Limb (tissue), 2 donors: ENCODE measurements around the gene ACTL8.
A peak's percentile ranks its signal among the peaks of the same experiment; 100 is the strongest.

ENCODE experiments used
- DNase-seq, 2 donors: peaks; one replicate each; pipeline ENCODE4 v3.0.0-alpha.2; 2016; ENCODE audit errors: extremely low spot score in 2 of 2

The ACTL8 gene, protein sequence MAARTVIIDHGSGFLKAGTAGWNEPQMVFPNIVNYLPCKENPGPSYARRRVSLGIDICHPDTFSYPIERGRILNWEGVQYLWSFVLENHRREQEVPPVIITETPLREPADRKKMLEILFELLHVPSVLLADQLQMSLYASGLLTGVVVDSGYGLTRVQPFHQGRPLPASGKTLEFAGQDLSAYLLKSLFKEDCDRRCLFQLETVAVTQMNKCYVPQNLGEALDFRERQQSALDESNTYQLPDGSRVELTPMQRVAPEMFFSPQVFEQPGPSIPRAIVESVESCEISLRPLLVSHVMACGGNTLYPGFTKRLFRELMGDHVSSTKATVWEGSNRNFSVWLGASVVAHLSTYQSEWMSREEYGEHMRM

DNA sequence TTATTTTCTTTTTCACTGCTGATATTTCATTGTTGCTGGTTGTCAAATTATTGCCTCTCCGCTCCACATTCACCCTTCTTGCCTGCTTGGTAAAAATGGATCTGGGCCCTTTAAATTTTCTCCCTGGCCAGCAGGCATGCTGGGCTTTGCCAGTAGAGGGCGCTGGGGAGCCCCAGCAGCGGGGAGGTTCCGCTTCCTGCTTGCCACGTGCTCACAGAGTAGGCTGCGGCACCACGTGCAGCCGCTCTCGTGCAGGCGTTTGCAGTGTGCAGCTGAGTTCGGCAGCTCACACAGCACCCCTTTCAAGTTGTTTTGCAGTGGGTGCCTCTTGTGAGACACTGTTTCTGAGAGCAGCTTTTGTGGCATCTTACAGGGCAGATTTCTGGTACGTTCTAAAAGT, at the start of gene ACTL8:
Gene ACTL8, plus strand, starts transcription at position 214 of the 400 bp plus-strand sequence. CDS start 67,676 bp downstream, outside the sequence.
- no peak for DNase-seq

DNA sequence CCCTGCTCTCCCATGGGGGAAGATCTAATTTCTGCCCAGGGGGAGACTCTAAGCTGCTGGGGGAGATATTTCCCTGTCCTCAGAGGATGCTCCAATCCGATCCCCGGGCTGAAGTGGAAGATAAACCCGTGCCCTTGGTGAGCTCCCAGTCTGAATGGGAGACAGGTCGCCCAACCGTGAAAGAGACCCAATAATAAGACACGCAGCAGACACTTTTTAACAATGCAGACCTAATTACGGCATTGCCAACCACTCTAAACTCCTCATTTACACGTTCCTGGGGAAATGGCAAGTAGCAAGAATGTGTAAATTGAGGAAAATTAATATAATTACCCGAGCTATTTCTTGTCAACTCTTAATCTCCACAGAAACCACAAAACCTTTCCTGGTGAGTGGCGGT, 48.7 kb upstream of the ACTL8 start:
- DNase-seq: no peak

DNA sequence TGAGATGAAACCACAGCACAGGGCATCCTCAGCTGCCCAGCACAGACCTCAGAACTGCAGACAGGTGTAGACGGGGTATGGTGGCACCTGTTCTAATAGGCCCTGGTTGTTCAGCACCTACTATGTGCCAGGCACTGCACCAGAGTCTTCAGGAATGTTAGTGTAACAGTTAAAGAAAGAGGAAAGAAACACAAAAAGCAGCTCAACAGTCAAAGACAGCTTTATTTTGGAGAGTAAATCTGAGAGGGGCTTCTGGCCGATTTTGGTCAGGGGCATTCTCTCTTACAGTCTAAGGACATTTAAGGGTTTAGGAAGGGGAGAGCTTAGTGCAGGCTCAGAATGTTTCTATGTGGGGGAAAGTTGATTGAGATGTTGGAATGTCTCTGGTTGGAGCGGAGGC, 45.2 kb upstream of the ACTL8 start:
- DNase-seq: no peak

DNA sequence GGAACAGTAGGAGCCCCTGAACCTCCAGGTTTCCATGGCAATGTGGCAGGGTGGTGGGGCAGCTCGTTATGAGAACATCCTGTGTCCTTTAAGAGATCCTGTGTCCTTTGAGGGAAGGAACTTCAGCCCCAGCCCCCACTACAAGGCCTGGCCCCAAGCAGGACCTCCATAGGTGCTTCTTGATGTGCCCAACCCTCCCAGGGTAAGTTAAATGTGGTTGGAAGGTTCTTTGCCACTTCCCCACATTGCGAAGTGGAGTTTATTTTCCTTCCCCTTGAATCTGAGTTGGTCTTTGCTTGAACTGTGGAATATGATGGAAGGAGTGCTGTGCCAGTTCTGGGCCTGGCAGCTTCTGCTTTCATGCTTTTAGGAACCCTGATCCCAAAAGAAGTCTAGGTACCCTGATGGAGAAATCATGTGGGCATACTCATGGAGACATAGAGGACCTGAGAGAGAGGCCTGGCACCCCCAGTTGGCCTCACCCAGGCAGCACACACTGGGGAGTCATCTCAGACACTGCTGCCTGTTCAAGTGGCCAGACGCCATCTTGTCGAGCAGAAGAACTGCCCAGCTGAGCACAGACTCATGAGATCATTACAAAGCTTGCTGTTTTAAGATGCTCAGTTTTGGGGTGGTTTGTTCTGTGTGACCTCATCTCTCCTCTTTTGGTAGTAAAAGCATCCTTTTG, 44.1 kb upstream of the ACTL8 start:
- DNase-seq: no peak

DNA sequence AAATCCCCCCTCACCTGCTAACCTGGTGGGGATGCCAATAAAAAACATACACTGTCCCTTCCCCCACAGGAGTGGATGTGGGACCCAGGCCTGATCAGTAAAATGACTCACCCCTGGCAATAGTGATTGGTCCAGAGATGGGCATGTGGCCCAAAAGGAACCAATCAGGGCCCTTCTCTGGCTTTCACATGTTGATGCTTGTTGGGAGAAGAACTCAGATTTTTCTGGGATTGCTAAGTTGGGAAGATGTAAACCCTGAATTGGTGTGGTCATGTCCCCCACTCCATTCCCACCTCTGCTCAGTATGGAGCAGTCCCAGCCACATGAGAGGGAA, 43.6 kb upstream of the ACTL8 start:
- DNase-seq: no peak

DNA sequence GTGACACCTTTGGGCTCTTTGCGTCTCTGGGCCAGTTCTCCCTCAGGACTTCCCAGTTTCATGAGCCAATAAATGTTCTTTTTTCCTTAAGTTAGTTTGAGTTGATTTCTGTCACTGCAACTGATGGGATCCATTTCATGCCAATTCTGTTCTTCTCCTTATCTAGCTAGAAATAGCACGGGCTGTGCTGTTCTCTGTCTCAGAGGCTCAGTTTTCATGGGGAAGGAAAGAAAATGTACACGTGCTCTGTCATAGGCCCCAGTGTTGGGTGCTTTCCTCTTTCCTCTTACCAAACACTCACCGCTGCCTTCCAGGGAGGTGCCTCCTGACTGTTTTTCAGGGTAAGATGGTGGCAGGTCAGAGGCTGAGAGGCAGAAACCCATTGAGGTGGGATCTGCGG, 43.2 kb upstream of the ACTL8 start:
- DNase-seq: no peak

DNA sequence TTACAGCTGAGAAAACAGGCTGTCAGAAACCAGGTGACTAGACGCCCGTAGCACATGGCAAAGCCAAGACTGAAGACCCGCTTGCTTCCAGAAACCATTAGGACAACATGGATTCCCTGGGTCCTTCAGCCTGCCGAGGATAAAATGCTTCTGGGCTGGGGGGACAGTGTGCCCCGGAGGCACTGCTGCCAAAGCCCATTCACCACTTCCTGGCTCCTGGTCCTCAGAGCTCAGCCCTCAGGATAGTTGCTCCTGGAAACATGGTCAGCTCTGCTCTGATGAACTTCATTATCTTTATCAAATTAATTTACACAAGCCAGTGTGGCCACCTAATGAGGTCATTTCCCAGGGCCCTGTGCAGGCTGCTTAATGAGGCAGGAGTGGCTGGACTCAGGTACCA, 41.1 kb upstream of the ACTL8 start:
- no peak for DNase-seq

DNA sequence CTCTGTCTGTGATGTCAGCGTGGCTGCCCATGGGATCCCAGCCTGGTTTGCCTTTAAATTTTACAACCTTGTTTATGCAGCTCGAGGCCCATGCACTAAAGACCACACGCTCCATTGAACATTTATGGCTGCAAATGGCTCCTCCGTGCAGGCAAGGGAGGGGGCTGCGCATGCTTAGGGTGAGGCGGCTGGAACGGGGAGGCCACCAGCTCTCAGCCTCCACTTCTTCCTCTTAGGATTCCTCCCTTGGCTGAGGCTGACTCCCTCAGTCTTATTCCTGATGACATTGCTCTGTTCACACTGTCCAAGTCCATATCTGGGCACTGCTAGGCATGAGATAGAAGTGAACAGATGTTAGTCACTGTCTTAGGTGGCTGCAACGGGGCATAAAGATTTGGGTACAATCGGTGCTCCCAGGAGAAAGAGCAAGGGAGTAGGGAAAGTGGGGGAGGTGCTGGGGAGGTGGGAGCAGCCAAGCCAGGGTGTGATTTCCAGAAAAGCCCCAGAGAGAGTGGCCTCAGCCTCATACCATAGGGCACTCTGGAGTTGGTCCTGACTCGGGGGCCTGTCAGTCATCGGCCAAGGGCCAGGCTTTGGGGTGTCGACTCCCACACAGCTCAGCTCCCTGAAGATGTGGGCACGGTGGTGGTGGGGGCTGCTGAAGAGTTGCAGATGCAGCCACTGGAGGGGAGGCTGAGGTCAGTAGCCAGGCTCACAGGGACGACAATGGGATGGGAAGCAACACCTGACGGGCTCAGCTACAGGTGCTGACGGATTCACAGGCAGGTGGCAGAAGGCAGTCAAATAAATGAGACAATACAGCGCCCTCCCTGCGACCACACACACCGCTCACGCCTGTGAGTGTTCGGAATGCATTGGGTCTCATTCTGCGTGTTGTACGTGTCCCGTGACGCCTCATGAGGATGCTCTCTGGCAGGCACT, 37.3 kb upstream of the ACTL8 start:
- peak in 1 of 2 donors; percentile 68 for DNase-seq

DNA sequence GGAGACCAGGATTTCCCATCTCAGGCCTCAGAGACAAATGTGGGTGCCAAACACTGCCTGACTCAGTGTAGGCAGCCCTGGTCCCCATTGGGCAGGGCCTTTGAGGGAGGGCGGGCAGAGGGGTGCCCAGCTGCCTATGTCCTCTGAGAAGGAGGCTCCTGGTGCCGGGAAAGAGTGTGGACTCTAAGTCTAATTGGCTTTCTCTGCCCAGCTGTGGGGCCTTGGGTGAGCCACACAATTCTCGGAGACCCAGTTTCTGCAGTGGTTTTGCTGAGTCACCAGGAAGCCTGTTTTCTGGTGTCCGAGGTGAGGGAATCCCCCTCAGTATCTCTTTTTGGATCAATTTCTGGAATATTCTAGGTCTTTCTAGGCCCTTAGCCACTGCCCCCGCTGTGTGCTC, 35.3 kb upstream of the ACTL8 start:
- no peak for DNase-seq

DNA sequence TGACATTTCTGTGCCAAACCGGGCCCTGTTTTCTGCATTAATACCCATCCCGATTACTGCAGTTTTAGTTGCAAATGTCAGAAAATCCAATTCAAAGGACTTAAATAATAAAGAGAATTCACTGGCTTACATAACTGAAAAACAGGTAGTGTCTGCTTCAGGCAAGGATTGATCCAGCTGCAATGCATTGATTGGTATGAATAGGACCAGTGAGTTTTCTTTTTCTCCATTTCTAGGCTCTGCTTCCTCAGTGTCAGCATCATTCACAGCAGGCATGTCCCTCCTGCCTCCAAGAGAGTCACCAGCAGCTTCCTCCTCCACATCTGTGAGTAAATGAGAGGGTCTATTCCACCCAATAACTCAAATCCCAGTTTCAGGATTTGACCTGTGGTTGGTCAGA, 33.7 kb upstream of the ACTL8 start:
- no peak for DNase-seq

DNA sequence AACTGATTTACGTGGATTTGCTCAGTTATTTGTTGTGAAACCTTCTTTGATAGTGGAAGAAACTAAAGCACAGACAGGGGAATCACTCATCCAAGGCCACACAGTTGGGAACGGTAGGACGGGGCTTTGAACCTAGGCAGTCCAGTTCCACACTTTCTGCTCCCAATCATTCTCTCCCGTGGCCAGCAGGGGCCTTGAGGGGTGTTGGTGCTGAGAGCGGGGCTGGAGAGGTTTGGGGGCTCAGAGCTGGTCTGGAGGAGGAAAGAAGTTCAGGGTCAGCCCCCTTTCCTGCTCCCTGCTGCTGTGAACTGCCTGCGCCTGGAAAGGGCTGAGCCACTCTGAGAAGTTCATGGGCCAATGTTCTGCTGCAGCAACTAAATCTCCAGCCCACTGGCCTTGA, 31.4 kb upstream of the ACTL8 start:
- DNase-seq: no peak

DNA sequence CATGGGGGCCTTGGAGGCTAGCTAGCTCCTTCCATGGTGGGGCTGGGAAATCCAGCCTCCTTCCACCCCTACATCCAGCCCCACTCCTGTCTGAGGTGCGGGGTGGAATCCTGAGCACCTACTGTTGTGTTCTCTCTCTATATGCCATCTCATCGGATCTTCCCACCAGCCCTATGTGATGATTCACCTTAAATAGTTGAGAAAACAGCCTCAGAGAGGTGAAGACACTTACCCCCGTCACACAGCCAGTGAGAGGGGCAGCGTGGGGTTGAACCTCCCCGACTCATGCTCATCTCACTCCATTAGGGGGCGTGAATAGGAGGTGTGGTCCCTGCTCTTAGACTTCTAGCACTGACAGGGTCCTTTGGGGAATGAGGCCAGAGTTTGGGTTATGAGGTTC, 31.0 kb upstream of the ACTL8 start:
- DNase-seq: no peak

DNA sequence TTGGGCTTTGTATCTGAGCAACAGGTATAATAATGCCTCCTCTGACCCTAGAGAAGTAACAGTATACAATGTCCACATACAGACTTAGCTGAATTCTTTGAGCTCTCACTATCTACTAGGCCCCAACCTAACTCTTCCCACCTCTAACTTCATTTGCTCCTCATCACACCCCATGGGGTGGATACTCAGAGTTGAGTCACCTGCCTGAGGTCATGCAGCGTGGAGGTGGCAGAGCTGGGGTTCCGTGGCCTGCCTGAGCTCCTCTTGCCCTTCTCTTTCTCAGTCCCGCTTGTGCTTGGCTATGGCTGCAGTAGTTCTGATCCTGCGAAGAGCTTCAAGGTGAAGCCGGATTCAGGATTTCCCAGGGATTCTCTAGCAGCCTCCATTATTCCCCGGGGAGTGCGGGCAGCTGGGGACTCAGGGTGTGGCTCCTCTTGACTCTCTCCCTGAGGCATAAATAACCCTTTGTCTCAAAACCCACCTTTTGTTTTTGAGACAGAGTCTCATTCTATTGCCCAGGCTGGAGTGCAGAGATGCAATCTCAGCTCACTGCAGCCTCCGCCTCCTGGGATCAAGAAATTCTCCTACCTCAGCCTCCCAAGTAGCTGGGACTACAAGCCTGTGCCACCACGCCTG, 29.9 kb upstream of the ACTL8 start:
- DNase-seq: no peak

DNA sequence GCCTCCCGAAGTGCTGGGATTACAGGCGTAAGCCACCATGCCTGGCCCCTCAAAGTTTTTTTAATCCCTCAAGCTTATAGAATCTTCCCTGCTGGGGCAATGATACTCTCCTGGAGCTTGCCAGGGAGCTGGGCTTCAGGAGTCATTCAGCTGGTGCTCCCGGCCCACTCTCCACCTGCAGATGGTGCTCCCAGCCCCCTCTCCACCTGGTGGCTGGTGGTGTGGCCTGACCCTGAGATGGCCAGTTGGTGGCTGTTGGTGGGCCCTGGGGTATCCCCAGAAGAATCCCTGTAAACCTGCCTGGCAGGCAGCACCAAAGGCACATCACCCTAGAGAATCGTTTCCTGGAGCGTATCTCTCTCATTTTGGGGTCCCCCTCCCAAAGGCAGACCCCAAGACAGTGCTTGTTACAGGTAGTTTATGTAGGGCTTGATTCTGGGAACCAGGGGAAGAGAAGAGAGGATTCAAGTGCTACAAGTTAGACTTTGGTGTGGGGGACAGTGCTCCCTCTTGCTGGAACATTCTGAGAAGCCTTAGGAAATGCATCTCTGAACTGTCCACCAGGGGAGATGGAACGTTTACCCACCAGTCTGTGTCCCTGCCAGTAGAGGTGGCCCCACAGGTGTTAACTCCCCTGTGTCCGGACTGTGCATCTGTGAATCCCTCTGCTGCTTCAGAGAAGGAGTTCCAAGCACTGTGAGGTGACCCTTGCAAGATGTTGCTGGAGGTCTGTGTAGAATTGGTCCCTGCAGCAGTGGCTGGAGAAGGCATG, 29.1 kb upstream of the ACTL8 start:
- no peak for DNase-seq

DNA sequence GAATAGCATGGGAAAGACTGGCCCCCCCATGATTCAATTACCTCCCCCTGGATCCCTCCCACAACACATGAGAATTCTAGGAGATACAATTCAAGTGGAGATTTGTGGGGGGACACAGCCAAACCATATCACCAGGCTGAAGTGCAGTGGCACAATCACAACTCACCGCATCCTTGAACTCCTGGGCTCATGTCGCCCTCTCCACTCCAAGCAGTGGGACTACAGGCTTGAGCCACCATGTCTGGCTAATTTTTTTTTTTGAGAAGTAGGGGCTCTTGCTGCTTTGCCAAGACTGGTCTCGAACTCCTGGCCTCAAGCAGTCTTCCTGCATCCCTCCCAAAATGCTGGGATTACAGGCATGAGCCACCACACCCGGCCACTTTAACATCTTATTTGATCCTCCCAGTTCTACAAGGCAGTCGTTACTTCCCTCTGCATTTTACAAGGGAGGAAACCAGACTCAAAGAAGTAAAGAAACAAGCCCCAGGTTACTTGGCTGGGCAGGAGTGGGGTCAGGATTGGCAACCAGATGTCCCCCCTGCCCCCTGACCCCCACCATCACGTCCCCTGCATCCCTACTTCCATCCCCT, 26.9 kb upstream of the ACTL8 start:
- no peak for DNase-seq

DNA sequence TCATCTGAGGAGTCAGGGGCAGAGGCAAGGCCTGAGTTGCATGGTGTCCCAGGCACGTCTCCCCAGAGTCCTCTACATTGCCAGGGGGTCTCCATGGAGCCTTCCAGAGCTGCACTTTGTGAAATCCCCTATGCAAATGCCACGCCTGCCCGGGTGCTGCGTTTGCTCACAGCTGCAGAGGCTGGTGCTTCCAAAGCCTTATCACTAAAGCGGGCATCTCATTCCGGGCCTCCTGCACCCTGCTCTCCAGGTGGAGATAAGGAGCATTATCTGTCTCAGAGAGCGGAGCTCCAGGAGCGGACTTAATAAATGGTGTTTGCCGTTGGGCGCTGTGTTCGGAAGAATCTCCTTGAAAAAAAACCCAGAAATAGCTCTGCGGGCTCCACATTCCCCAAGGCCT, 25.9 kb upstream of the ACTL8 start:
- DNase-seq: no peak

DNA sequence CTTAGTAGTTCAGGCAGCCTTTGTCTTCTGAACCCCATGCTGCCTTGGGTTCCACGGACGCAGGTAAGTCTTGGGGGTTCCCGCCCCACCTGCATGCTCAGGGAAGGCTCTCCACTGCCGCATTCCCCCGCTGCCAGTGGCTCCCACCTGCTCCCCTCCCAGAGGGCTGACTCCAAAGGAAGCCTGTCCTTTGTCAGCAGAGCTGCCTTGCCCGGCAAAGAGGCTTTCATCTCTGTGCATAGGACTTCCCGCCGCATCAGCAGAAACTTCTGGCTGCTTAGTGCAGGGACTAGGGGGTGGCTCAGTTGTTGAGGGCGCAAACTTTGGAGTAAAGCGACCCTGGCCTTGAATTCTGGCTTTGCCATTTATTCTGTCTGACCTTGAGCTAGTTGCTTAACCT, 25.2 kb upstream of the ACTL8 start:
- no peak for DNase-seq

DNA sequence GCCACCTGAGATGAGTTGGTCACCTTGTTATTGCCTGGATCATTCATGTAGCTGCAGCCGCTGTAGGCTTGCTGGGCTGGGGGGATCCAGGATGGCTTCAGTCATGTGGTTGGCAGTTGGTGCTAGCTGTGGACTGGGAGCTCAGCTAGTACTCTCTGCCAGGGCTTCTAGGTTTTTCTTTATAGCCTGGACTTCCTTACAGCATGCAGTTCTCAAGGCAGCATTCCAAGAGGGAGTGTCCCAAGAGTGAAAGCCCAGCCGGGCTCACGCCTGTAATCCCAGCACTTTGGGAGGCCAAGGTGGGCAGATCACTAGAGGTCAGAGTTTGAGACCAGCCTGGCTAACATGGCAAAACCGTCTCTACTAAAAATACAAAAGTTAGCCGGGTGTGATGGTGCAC, 23.7 kb upstream of the ACTL8 start:
- no peak for DNase-seq

DNA sequence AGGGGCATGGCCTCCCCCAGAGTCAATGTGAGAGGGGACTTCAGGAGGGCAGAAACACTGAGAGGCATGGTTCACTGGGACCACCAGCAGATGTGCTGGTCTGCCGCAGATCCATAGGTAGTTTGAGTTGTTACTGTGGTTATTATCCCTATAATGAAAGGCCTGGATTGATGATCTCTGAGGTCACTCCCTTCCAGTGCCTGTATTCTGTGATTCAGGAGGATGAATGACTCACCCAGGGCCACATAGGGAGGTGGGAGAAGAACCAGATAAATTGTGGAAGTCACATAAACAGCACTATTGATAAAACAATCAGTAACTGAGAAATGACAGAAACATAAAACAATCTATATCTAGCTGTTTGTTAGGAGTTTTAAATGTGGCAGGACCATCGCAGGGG, 22.7 kb upstream of the ACTL8 start:
- DNase-seq: no peak

DNA sequence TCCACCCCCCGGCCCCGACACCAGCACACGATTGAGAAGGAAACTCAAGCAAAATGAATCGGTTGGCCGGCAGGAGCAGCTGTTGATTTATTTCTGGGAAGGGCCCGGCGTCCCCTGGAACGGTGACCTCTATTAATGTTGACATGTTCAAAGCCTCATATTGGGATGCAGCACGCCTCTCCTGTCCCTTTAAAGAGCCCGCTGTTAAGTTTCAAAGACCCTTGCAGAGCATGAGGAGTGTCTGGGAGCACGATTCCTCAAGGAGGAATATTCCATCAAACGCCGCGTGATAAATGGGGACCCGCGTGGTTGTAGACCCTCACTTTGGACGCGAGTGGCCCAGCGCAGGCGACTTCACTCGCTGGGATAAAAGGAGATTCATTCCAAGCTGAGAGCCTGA, 21.5 kb upstream of the ACTL8 start:
- no peak for DNase-seq

DNA sequence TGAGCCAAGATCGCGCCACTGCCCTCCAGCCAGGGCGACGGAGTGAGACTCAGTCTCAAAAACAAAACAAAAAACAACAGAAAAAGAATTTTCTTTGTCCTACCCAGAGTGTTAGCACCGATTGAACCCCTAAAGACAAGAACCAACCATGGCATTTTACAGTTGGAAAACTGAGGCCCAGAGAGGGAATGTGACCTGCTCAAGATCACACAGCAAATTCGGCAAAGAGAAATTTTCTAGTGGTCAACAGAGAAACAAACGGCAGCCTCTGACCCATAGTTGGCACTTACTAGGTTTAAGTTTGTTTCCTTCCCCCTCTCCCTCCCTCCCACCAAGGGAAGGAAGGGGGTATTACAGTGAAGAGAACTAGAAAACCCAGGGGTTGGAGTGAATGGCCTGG, 20.5 kb upstream of the ACTL8 start:
- no peak for DNase-seq
